ENCODE results near the gene CAD. TPM values are rescaled to one million over a fixed set of nuclear protein-coding genes. Genes with fewer than 3 reads are reported as not detected.
"Not testable (repeated sequence)": the region's sequence is repeated elsewhere in the genome, so short reads cannot be mapped to it uniquely, and the experiment has no call there.

CAD gene
- total RNA-seq, 1 donor from 2014 or later = 60.0 TPM

DNA sequence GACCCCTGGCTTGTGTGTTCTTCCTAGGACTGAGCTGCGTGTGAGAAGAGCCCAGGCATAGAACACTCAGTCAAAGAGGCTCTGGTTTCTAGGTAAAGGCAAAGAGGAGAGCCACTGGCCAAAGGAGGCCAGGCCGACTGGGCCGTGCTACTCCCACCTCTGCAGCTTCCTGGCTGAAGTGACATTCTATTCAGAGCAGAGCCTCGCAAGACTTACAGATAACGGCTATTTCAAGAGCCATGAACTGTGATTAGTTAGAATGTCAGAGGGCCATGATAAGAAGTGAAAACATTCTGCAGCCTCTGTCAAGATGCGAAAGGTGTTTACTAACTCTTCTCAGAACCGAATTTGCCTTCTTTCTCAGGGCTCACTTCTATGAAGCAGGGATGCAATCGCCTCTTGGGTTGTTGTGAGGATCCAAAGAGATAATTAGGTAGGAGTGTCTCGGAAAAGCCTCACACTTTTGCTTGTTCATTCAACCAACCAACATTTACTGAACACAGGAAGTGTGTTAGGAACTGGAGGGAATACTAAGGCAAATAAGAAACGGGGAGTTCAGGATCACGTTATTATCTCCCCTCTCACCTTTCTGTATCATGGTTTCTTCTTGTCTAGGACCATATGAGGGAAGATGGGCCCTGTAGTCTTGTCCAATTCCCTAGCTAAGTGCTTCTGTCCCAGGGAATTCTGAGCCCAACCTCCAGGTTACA is 54.6 kb downstream of the CAD start:
- no peaks in the 10 kb centered on the region for H3K36me3 ChIP-seq (ENCODE audit: control insufficient read depth, insufficient read depth, low read length)
- H3K4me3 ChIP-seq (ENCODE audit: low read depth, low read length) = no peak overlapping the region
- peaks cover 27% of the 10 kb centered on the region for H3K27me3 ChIP-seq (ENCODE audit: control insufficient read depth, insufficient read depth, low read length)
- DNase-seq (ENCODE audit: low read depth) = no peak
- no peak for TF ChIP-seq CTCF (IDR thresholded peaks at IDR 0.05; ENCODE audit: insufficient read depth, low read length, poor library complexity, severe bottlenecking)

DNA sequence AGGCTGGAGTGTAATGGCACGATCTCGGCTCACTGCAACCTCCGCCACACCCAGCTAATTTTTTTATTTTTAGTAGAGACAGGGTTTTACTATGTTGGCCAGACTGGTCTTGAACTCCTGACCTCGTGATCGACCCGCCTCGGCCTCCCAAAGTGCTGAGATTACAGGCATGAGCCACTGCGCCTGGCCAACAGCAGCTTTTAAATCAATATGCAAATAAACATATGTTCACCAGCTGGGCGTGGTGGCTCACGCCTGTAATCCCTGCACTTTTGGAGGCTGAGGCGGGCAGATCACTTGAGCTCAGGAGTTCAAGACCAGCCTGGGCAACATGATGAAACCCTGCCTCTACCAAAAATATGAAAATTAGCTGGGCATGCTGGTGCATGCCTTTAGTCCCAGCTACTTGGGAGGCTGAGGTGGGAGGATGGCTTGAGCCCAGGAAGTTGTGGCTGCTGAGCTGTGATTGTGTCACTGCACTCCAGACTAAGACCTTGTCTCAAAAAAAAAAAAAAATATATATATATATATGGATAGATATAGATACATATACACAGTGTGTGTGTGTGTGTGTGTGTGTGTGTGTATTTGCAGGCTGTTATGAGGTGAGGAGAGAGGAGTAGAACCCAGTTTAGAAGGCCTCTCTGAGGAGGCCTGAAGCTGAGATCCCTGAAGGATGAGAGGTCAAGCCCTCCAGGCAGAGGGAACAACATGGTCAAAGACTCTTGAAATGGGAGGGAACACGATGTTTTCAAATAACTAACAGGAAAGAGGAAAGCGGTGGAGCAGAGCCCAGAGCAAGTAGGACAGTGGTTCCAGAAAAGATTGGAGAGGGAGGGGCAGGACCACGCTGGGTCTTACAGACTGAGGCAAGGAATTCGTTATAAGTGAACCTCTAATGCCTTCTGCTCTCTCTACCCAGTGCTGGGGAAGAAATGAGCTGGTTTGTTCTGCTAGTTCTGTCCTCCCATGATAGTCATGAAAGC is 55.7 kb downstream of the CAD start:
- H3K27me3 ChIP-seq (ENCODE audit: control insufficient read depth, insufficient read depth, low read length) = peaks cover 27% of the 10 kb centered on the region

DNA sequence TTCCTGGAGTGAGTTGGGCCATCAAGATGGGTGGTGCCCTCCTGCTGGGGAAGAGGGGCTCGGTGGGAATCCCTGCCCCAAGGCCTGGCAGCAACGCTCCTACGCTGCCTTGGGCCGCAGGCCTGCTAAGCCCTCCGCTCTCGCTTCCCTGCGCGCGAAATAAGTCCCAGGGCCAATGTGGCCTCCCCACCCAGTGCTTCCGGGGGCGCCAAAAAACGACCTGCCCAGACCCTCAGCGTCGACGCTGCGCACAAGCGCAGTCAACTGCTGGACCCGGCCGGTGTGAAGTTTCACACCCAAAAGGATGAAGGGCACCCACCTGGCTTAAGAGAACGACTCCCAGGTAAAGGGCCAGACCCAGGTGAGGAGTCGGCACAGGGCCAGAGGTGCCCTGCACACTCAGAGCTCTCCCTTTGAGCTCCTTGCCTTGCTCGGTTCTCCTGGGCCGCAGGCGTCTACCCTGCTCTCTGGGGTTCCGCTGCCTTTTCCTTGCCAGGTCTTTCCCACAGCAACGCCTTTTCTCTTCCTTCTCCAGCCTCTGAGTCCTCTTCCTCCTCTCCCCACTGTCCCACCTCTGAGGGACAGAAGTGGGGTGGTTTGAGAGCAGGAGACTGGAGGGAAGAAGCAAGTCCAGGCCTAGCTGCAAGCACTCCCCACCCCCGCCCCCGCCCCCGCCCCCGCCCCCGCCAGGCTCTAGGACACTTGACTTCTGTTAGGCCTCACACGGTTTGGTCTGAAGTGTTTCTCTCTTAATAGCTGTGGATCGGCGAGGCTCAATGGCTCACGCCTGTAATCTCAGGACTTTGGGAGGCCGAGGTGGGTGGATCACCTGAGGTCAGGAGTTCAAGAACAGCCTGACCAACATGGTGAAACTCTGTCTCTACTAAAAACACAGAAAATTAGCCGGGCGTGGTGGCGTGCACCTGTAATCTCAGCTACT is 58.3 kb downstream of the CAD start, which contains the start of gene DNAJC5G:
Gene DNAJC5G (plus strand): TSS at position 223 of the 940 bp plus-strand sequence. CDS start 1,296 bp downstream, outside the sequence.
- peaks cover 22% of the 10 kb centered on the region for H3K27me3 ChIP-seq (ENCODE audit: control insufficient read depth, insufficient read depth, low read length)
- TF ChIP-seq CTCF (IDR thresholded peaks at IDR 0.05; ENCODE audit: insufficient read depth, low read length, poor library complexity, severe bottlenecking) = no peak
- no peak for DNase-seq (ENCODE audit: low read depth)
- no peaks in the 10 kb centered on the region for H3K36me3 ChIP-seq (ENCODE audit: control insufficient read depth, insufficient read depth, low read length)
- H3K4me3 ChIP-seq (ENCODE audit: low read depth, low read length) = no peak within 1 kb of the TSS

More for the DNA sequence above, 55.7 kb downstream of the CAD start:
- not testable (repeated sequence) for H3K36me3 ChIP-seq (ENCODE audit: control insufficient read depth, insufficient read depth, low read length); H3K4me3 ChIP-seq (ENCODE audit: low read depth, low read length); DNase-seq (ENCODE audit: low read depth)

DNA sequence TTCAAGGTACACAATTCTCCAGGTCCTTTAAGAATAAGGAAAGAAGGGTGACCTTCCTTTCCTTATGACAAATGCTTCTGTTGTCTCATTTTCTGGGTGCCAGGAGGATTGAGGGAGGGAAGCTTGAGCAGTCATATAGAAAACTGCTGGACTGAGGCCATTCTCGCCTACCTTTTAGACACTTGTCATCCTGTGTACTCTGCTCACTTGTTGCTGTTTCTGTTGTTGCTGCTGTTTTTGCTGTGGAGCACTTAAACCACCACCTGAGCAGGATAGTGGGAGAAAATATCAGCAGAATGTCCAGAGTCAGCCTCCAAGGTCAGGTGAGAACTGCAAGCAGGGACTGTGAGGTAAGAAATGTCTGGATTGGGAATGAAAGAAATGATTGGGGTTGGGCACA is 60.8 kb downstream of the CAD start:
- DNase-seq (ENCODE audit: low read depth) = no peak
- Histone ChIP-seq H3K36me3 (ENCODE audit: control insufficient read depth, insufficient read depth, low read length) (no peaks in the 10 kb centered on the region), H3K27me3 (ENCODE audit: control insufficient read depth, insufficient read depth, low read length) (peaks cover 24% of the 10 kb centered on the region), H3K4me3 (ENCODE audit: low read depth, low read length) (no peak overlapping the region)
- no peak for TF ChIP-seq CTCF (IDR thresholded peaks at IDR 0.05; ENCODE audit: insufficient read depth, low read length, poor library complexity, severe bottlenecking)

DNA sequence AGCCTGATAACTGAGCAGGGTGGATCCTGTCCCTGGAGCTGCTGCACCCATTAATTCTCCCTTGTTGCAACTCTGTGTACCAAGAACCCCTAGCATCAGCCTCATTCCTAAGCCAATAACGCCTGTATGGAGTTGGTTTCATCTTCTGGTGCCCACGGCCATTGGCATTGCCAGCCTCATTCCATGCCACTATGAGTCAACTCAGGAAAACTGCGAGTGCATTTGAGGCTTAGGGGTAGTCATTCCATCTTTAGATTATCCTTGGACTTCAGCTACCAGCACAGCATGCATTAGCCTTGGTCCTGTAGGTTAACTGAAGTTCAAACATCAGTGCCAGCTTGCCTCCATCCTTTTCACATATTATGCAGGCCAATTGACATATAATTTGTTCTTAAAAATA is 63.7 kb downstream of the CAD start:
- no peak for TF ChIP-seq CTCF (IDR thresholded peaks at IDR 0.05; ENCODE audit: insufficient read depth, low read length, poor library complexity, severe bottlenecking)
- no peak for DNase-seq (ENCODE audit: low read depth)
- no peak overlapping the region for H3K4me3 ChIP-seq (ENCODE audit: low read depth, low read length)
- H3K27me3 ChIP-seq (ENCODE audit: control insufficient read depth, insufficient read depth, low read length) = peaks cover 17% of the 10 kb centered on the region
- H3K36me3 ChIP-seq (ENCODE audit: control insufficient read depth, insufficient read depth, low read length) = no peaks in the 10 kb centered on the region
